HG02840 (cell line): ENCODE data around the gene FGF21.
"Not testable (repeated sequence)": the region's sequence is repeated elsewhere in the genome, so short reads cannot be mapped to it uniquely, and the experiment has no call there.

Experiments
- ATAC-seq: cut with Tn5 transposase; IDR thresholded peaks from one replicate; pipeline ENCODE4 v1.9.1; 2021; ENCODE audit warnings: mild to moderate bottlenecking, moderate library complexity, moderate number of reproducible peaks; ENCODE audit not compliant: unreplicated experiment, low FRiP score

The FGF21 gene

DNA sequence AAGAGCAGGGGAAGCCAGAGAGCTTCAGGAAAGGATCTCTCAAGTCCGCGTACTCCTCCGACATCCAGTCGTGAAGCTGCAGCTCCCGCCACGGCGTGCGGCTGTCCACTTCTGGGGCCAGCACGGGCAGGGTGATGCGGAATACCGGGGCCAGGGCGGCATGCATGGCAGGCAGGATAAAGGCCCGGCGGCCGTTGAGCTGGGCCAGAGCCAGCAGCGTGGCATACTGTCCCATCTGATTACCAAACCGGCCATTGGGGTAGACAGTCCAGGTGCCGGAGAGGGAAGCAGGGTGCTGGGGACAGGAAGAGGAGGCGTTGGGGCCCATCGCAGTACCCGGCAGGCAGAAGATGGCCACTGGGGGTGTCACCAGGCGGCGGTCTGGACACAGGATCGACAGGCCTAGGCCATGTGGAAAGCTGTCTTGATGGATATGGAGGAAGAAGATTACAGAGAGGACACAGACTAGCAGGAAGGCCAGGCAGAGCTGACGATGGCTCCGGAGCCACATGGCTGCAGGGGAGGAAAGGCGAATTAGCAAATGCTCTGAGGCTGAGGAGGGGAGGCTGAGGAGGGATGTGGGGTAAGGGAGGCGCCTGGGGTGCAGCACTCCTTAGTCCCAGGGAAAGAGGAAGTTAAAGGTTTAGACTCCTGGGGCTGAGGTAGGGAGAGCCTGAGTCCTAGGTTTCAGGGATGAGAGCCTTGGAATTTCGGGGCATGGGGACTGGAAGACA, 4.4 kb upstream of the FGF21 start:
- ATAC-seq: no peak

GRCh38 chr19:48751845-48752495, 3.4 kb upstream of the FGF21 start:
- no peak for ATAC-seq

- ATAC-seq: no peak
These were observed 2.6 kb upstream of the FGF21 start, which contains the start of gene FUT1 for GRCh38 chr19:48752496-48753365. Gene FUT1, minus strand, starts transcription at chr19:48752641. Its CDS starts 1,360 bp downstream, at chr19:48751281.

GRCh38 chr19:48755787-48756186, 463 bp downstream of the FGF21 start:
- no peak for ATAC-seq

- no peak for ATAC-seq
These were observed 888 bp downstream of the FGF21 start for GRCh38 chr19:48756212-48756611.

- no peak for ATAC-seq
These were observed 1.4 kb downstream of the FGF21 start for GRCh38 chr19:48756686-48757085.

GRCh38 chr19:48757089-48757675, 1.9 kb downstream of the FGF21 start:
- no peak for ATAC-seq

DNA sequence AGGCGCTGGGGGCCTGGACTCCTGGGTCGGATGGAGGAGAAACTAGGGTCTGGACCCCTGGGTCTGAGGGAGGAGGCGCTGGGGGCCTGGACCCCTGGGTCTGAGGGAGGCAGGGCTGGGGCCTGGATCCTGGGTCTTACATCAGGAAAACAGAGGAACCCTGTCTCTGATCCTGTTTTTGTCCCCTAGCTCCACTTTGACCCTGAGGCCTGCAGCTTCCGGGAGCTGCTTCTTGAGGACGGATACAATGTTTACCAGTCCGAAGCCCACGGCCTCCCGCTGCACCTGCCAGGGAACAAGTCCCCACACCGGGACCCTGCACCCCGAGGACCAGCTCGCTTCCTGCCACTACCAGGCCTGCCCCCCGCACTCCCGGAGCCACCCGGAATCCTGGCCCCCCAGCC, 2.4 kb downstream of the FGF21 start:
- ATAC-seq: no peak

GRCh38 chr19:48760504-48761205, 5.3 kb downstream of the FGF21 start:
- no peak for ATAC-seq

GRCh38 chr19:48765816-48766215, 10.5 kb downstream of the FGF21 start:
- not testable (repeated sequence) for ATAC-seq

DNA sequence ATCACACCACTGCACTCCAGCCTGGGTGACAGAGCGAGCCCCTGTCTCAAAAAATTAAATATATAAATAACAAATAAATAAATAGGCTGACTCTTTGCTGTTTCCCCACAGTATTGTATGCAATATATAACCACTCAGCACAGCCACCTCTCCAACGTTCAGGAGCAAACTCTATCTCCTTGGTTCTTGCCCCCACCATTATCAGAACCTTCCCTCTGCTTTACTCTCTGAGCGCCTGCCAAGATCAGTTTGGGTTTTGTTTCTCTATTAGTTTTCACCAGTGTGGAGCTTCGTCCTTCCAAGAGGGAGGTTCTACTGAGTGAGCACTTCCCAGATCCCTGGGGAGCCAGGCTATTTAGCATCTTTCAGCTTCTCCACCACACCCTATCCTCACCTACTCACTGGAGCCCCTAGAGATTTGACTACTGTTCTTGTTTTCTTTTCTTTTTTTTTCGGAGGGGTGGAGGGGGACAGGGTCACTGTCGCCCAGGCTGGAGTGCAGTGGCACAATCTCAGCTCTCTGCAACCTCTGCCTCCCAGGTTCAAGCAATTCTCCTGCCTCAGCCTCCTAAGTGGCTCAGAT, 12.9 kb downstream of the FGF21 start:
- ATAC-seq: not testable (repeated sequence)

DNA sequence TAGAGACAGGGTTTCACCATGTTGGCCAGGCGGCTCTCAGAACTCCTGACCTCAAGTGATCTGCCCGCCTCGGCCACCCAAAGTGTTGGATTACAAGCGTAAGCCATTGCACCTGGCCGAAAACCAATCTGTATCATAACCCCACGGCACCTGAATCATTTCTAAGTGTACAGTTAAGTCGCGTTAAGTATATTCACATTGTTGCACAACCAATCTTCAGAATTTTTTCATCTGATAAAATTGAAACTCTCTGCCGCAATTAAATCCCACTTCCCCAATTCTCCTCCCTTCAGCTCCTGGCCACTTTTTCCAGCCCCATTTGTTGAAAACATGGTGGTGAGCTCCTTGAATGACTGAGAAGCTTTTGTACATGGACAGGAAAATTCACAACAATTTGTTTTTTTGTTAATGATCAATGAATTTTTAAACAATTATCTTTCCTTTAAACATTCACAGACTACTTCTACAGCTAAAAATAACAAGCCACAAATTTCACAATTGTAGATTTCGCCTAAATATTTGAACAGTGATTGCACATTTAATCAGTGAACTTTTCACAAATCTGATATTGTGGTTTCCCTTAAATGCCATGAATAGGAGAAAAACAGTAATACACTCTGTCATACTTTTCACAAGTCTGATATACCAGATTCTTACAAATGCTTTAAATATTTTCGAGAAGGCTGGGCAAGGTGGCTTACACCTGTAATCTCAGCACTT, 13.8 kb downstream of the FGF21 start:
- no peak for ATAC-seq

GRCh38 chr19:48770266-48770665, 14.9 kb downstream of the FGF21 start:
- no peak for ATAC-seq

- no peak for ATAC-seq
These were observed 15.6 kb downstream of the FGF21 start for GRCh38 chr19:48770734-48771472.

- no peak for ATAC-seq
These were observed 17.2 kb downstream of the FGF21 start for GRCh38 chr19:48772503-48772953.

DNA sequence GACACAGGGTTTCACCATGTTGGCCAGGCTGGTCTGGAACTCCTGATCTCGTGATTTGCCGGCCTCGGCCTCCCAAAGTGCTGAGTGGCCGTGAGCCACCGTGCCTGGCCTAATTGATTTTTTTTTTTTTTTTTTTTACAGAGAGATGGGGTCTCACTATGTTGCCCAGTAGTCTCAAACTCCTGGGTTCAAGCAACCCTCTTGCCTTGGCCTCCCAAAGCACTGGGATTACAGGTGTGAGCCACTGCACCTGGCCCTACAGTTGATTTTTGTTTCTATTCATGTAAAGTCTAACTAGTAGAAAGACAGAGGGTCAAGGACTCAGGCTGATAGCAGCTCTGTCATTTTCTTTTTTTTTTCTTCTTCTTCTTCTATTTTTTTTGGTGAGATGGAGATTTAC, 21.8 kb downstream of the FGF21 start:
- no peak for ATAC-seq

DNA sequence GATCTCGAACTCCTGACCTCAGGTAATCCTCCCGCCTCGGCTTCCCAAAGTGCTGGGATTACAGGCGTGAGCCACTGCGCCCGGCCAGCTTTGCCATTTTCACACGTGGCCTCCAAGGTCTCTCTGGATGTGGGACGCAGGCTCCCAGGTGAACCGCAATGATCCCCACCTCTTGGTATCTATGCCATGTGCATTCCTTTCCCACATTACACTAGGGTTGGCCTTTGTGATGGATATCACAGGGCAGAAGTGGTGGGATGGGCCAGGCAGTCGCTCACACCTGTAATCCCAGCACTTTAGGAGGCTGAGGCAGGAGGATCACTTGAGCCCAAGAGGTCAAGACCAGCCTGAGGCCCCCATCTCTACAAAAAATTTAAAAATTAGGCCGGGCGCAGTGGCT, 22.4 kb downstream of the FGF21 start:
- no peak for ATAC-seq

DNA sequence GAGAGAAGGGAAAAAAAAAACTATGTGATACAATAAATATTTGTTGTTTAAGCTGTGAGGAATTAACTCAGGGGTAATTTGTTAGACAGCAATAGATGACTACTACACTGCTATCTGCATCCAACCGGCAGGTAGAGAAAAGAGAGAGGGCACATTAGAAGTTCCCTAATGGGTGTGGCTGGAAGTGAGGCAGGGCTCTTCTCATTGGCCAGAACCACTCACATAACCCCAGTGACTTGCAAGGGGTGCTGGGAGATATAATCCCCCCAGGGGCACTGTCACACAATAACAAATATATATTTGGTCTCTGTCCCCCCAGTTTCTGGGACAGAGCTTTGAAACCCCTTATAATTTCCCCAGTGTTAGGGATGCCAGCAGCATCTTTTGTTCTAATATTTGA, 24.3 kb downstream of the FGF21 start:
- ATAC-seq: no peak
